GM12878 (cell line): Measurements from ENCODE around the gene ATP2A3. TPM values are rescaled to one million over a fixed set of nuclear protein-coding genes. Genes with fewer than 3 reads are reported as not detected.

Source experiments
- ATAC-seq: fragments of 200-7000 bp; cut with Tn5 transposase; 3 replicates; pipeline ENCODE4 v1.9.1; 2020; ENCODE audit warnings: mild to moderate bottlenecking, moderate library complexity
- BruUV-seq: library from RNA; stranded (reverse); fragments of 400-500 nt; replicated peaks from 2 replicates; lab custom pipeline; 2021; lab: Mats Ljungman, UMichigan
- CTCF ChIA-PET: fragments of 300-600 bp; sonication (Branson Sonifier 250); formaldehyde crosslinking; extraction: SDS; loops from one replicate; lab custom pipeline; 2021; ENCODE audit warnings: inconsistent platforms; lab: Yijun Ruan, JAX
- POLR2A ChIA-PET: fragments of 350-600 bp; formaldehyde crosslinking; extraction: SDS; loops from one replicate; lab custom pipeline; 2021; ENCODE audit warnings: inconsistent platforms; lab: Charles Lee
- RAD21 ChIA-PET: fragments of 300-600 bp; sonication (Branson Sonifier 250); formaldehyde crosslinking; loops from one replicate; lab custom pipeline; 2023; ENCODE audit warnings: antibody characterized with exemption; ENCODE audit not compliant: unreplicated experiment; lab: Charles Lee
- SMC1A ChIA-PET: fragments of 300-600 bp; sonication (Branson Sonifier 250); formaldehyde crosslinking; loops from one replicate; lab custom pipeline; 2023; ENCODE audit not compliant: unreplicated experiment, uncharacterized antibody; lab: Charles Lee
- DNase-seq: peaks from one replicate; pipeline ENCODE4 v3.0.0-alpha.2; 2011; ENCODE audit warnings: low read depth, low spot score
- FAIRE-seq: peaks from 3 replicates; lab custom pipeline; 2011; peaks lifted over from hg19 to GRCh38; lab: Jason Lieb, UNC
- H2AFZ ChIP-seq: 2 replicates; pipeline ENCODE4 v1.6.0; 2011; ENCODE audit warnings: low read depth, low read length, control low read depth; ENCODE audit not compliant: control insufficient read depth
- H3K27ac ChIP-seq: 2 replicates; pipeline ENCODE4 v1.5.1; 2011; ENCODE audit warnings: control low read depth; ENCODE audit not compliant: control insufficient read depth, insufficient read depth
- H3K27me3 ChIP-seq, 2 experiments: replicated peaks in 1 of 2; 2 replicates each; pipeline versions ENCODE4 v1.6.0 to v1.6.1; 2011; ENCODE audit warnings: low read length in 1 of 2; ENCODE audit not compliant: control insufficient read depth in 2 of 2, insufficient read depth in 2 of 2
- H3K36me3 ChIP-seq, 2 experiments: 2 replicates each; pipeline ENCODE4 v1.5.1; 2011; ENCODE audit warnings: low read length in 1 of 2; ENCODE audit not compliant: control insufficient read depth in 2 of 2, insufficient read depth in 2 of 2
- H3K4me1 ChIP-seq: 2 replicates; pipeline ENCODE4 v1.6.1; 2011; ENCODE audit warnings: mild to moderate bottlenecking, low read length, moderate library complexity, mixed read lengths; ENCODE audit not compliant: control insufficient read depth, insufficient read depth
- H3K4me2 ChIP-seq: 2 replicates; pipeline ENCODE4 v1.6.0; 2011; ENCODE audit warnings: control low read depth; ENCODE audit not compliant: control insufficient read depth, insufficient read depth
- H3K4me3 ChIP-seq: fragments of 200-600 bp; sonication (generic); 2 replicates; pipeline ENCODE4 v1.5.1; 2016
- H3K79me2 ChIP-seq: 2 replicates; pipeline ENCODE4 v1.6.0; 2011; ENCODE audit warnings: low read length; ENCODE audit not compliant: control insufficient read depth, insufficient read depth
- H3K9ac ChIP-seq: 2 replicates; pipeline ENCODE4 v1.8.0; 2011; ENCODE audit warnings: low read length, control low read depth, mixed read lengths; ENCODE audit not compliant: control insufficient read depth, insufficient read depth
- H3K9me3 ChIP-seq: replicated peaks from 3 replicates; pipeline ENCODE4 v1.5.1; 2011; ENCODE audit warnings: mild to moderate bottlenecking, low read length; ENCODE audit not compliant: control insufficient read depth, insufficient read depth
- H4K20me1 ChIP-seq: 2 replicates; pipeline ENCODE4 v1.6.0; 2011; ENCODE audit not compliant: control insufficient read depth, insufficient read depth
- ATF2 ChIP-seq: IDR thresholded peaks from 2 replicates; pipeline ENCODE4 v1.6.1; 2012; ENCODE audit warnings: low read length, inconsistent platforms
- BACH1 ChIP-seq: fragments of 450-650 bp; IDR thresholded peaks from 2 replicates; pipeline ENCODE4 v1.6.1; 2017; ENCODE audit warnings: mild to moderate bottlenecking, borderline replicate concordance
- CHD4 ChIP-seq: fragments of 200-600 bp; sonication (generic); IDR thresholded peaks from 2 replicates; pipeline ENCODE4 v1.6.1; 2016; ENCODE audit warnings: mild to moderate bottlenecking
- EED ChIP-seq: sonication (generic); IDR thresholded peaks from 2 replicates; pipeline ENCODE4 v1.6.1; 2016; ENCODE audit warnings: antibody characterized with exemption, low read depth
- IRF3 ChIP-seq: fragments of 450-650 bp; IDR thresholded peaks from 2 replicates; pipeline ENCODE4 v1.6.1; 2014; ENCODE audit warnings: mild to moderate bottlenecking
- KAT2A ChIP-seq: conservative IDR thresholded peaks from 2 replicates; pipeline ENCODE4 v1.6.1; 2011; ENCODE audit warnings: low read depth, low read length; ENCODE audit not compliant: control insufficient read depth
- KDM1A ChIP-seq: fragments of 200-600 bp; sonication (generic); IDR thresholded peaks from 2 replicates; pipeline ENCODE4 v1.6.1; 2016; ENCODE audit warnings: borderline replicate concordance
- PAX8 ChIP-seq: fragments of 450-650 bp; IDR thresholded peaks from 2 replicates; pipeline ENCODE4 v1.6.1; 2017; ENCODE audit warnings: mild to moderate bottlenecking, moderate library complexity
- REST ChIP-seq: IDR thresholded peaks from 2 replicates; pipeline ENCODE4 v1.6.1; 2012; ENCODE audit warnings: mild to moderate bottlenecking, low read depth, low read length
- SMC3 ChIP-seq: IDR thresholded peaks from 2 replicates; pipeline ENCODE4 v1.6.1; 2011; ENCODE audit warnings: low read length, improper control_type of control experiment, borderline replicate concordance
- SREBF2 ChIP-seq: IDR thresholded peaks from 2 replicates; pipeline ENCODE4 v1.6.1; 2012; ENCODE audit warnings: mild to moderate bottlenecking, low read length
- STAT3 ChIP-seq: IDR thresholded peaks from 2 replicates; pipeline ENCODE4 v1.6.1; 2011; ENCODE audit warnings: low read depth, low read length, improper control_type of control experiment
- ZSCAN29 ChIP-seq: fragments of 450-650 bp; IDR thresholded peaks from 2 replicates; pipeline ENCODE4 v1.6.1; 2017; ENCODE audit warnings: mild to moderate bottlenecking, moderate library complexity
- WGBS: methylation state at CpG from one replicate; pipeline ENCODE4 v1.1.6; 2016; ENCODE audit warnings: low lambda C conversion rate; ENCODE audit not compliant: insufficient replicate concordance, insufficient coverage; ENCODE audit errors: missing lambda C conversion rate; 5-methylcytosine and 5-hydroxymethylcytosine counted together
- in situ Hi-C: fragments of 300-500 bp; cut with MboI; formaldehyde crosslinking; loops from 9 replicates; pipeline ENCODE4 v1.14.3; 2018; ENCODE audit warnings: mixed read lengths
- intact Hi-C: fragments of 100-400 bp; cut with micrococcal nuclease; formaldehyde crosslinking; loops from one replicate; pipeline ENCODE4 v1.14.2; 2022; ENCODE audit not compliant: unreplicated experiment
- polyA plus RNA-seq, 11 experiments: library from polyadenylated mRNA; depleted of rRNA in 4 of 11; unstranded in 6 of 11; stranded (reverse) in 5 of 11; fragments of >200 nt; fragmentation: Nextera tagmentation in 4 of 11; fragmentation: Illumina TruSeq in 1 of 11; extraction: Ambion mirVana in 4 of 11; extraction: Trizol in 1 of 11; gene quantifications; 1 replicate in 1 of 11; 2 replicates in 10 of 11; pipeline versions ENCODE4 v1.2.1 to v1.2.3, GENCODE V29; 2011 to 2016; ENCODE audit warnings: inconsistent platforms in 2 of 11, missing spikeins in 2 of 11, low read depth in 1 of 11
- total RNA-seq, 4 experiments: library from RNA; depleted of rRNA in 3 of 4; stranded (reverse); fragments of >200 nt in 3 of 4; fragmentation: Illumina TruSeq in 1 of 4; extraction: Trizol in 1 of 4; gene quantifications; 2 replicates each; pipeline versions ENCODE4 v1.2.1 to v1.2.3, GENCODE V29; 2013 to 2021

The ATP2A3 gene
- total and polyA plus RNA-seq, 10 of the 15 experiments (the other 5 are each of a cell fraction or from before 2014, with no cell fraction given), result 1.0 to 99.2 (median 37.9) TPM

- Histone ChIP-seq H4K20me1 (no peaks in the 10 kb centered on the region), H3K27ac (no peak overlapping the region), H3K4me1 (no peaks in the 10 kb centered on the region), H2AFZ (no peak overlapping the region), H3K9me3 (no peaks in the 10 kb centered on the region), H3K79me2 (no peaks in the 10 kb centered on the region), H3K4me3 (no peak overlapping the region), H3K4me2 (no peak overlapping the region), H3K36me3 (no peaks in the 10 kb centered on the region), H3K9ac (no peak overlapping the region), H3K27me3 (no peaks in the 10 kb centered on the region)
- no peak for DNase-seq
- 40% methylated on average over 8 of the region's 8 CpGs for WGBS
- intact Hi-C loops, result no loop called here
- SMC1A ChIA-PET, result no interaction called here
- TF ChIP-seq PAX8 (no peak), STAT3 (no peak), ZSCAN29 (no peak), ATF2 (no peak), KDM1A (no peak), REST (no peak), SREBF2 (no peak), EED (no peak), CHD4 (no peak), BACH1 (no peak), SMC3 (no peak), KAT2A (no peak), IRF3 (no peak)
- no peak for FAIRE-seq
- POLR2A ChIA-PET, result no interaction called here
- in situ Hi-C loops, result no loop called here
- ATAC-seq, result no peak
- RAD21 ChIA-PET, result no interaction called here
- CTCF ChIA-PET, result interaction anchor here (1.5 kb wide), 1 partner anchor 140 kb away, joined by 3 read pairs; no protein-coding TSS in a partner anchor
- BruUV-seq, result no TSS peak
Observed at GRCh38 chr17:3877220-3877619, 87.0 kb downstream of the ATP2A3 start.
